Calu3 (cell line): ENCODE measurements around the gene WWOX. TPM values are rescaled to one million over a fixed set of nuclear protein-coding genes. Genes with fewer than 3 reads are reported as not detected.
A peak's percentile ranks its signal among the peaks of the same experiment; 100 is the strongest.

Experiments used
- BruUV-seq: library from RNA; stranded (reverse); fragments of 400-500 nt; replicated peaks from 2 replicates; lab custom pipeline; 2021; lab: Mats Ljungman, UMichigan
- CTCF ChIA-PET: fragments of 300-600 bp; sonication (Branson Sonifier 250); formaldehyde crosslinking; loops from one replicate; lab custom pipeline; 2022; ENCODE audit warnings: antibody characterized with exemption; lab: Charles Lee
- DNase-seq: peaks from one replicate; pipeline ENCODE4 v3.0.0; 2022
- H3K27ac Mint-ChIP-seq: one replicate; pipeline ENCODE4 v1.8.0; 2022; ENCODE audit warnings: mixed read lengths; ENCODE audit not compliant: unreplicated experiment
- H3K27me3 Mint-ChIP-seq: one replicate; pipeline ENCODE4 v1.8.0; 2022; ENCODE audit warnings: mixed read lengths; ENCODE audit not compliant: unreplicated experiment
- H3K36me3 Mint-ChIP-seq: one replicate; pipeline ENCODE4 v1.8.0; 2022; ENCODE audit warnings: mild to moderate bottlenecking, moderate library complexity, mixed read lengths; ENCODE audit not compliant: insufficient read depth, unreplicated experiment
- H3K4me1 Mint-ChIP-seq: one replicate; pipeline ENCODE4 v1.8.0; 2022; ENCODE audit warnings: mild to moderate bottlenecking, low read depth, mixed read lengths; ENCODE audit not compliant: unreplicated experiment
- H3K4me3 Mint-ChIP-seq: one replicate; pipeline ENCODE4 v1.8.0; 2022; ENCODE audit warnings: mild to moderate bottlenecking, low read depth, moderate library complexity, mixed read lengths; ENCODE audit not compliant: unreplicated experiment
- H3K9me3 Mint-ChIP-seq: one replicate; pipeline ENCODE4 v1.8.0; 2022; ENCODE audit warnings: low read depth, mixed read lengths; ENCODE audit not compliant: unreplicated experiment
- CTCF ChIP-seq: fragments of 200-600 bp; IDR thresholded peaks from one replicate; pipeline ENCODE4 v1.8.0; 2022; ENCODE audit warnings: antibody characterized with exemption; ENCODE audit not compliant: unreplicated experiment
- intact Hi-C: fragments of 100-400 bp; cut with micrococcal nuclease; formaldehyde crosslinking; loops from one replicate; pipeline ENCODE4 v1.10.0; 2022; ENCODE audit not compliant: unreplicated experiment
- total RNA-seq: library from RNA; stranded (reverse); gene quantifications from 2 replicates; pipeline ENCODE4 v1.2.3, GENCODE V29; 2022

The WWOX gene
- total RNA-seq, 1 experiment from 2014 or later, result 33.5 TPM

- H3K9me3 Mint-ChIP-seq, result peaks cover 7% of the 10 kb centered on the region
- BruUV-seq, result no TSS peak
- H3K27ac Mint-ChIP-seq, result no peak overlapping the region
- H3K4me3 Mint-ChIP-seq, result no peak overlapping the region
- CTCF ChIA-PET, result no interaction called here
- no peaks in the 10 kb centered on the region for H3K36me3 Mint-ChIP-seq
- no peak for DNase-seq
- no peaks in the 10 kb centered on the region for H3K27me3 Mint-ChIP-seq
- H3K4me1 Mint-ChIP-seq, result no peaks in the 10 kb centered on the region
- intact Hi-C loops, result no loop called here
- no peak for TF ChIP-seq CTCF
Observed at GRCh38 chr16:78976212-78976611, 876.8 kb downstream of the WWOX start.

- CTCF ChIA-PET, result no interaction called here
Observed at GRCh38 chr16:78980825-78981224, 881.4 kb downstream of the WWOX start.

GRCh38 chr16:78982096-78982744 lies 882.8 kb downstream of the WWOX start:
- CTCF ChIA-PET, result no interaction called here
- intact Hi-C loops, result loop anchor here (10.0 kb wide), 2 partner anchors 327 to 737 kb away; no protein-coding TSS in a partner anchor
- no peak for TF ChIP-seq CTCF
- Mint-ChIP-seq H3K4me3 (no peak overlapping the region), H3K9me3 (no peaks in the 10 kb centered on the region), H3K27ac (no peak overlapping the region), H3K36me3 (peaks cover 9% of the 10 kb centered on the region), H3K4me1 (peaks cover 24% of the 10 kb centered on the region), H3K27me3 (no peaks in the 10 kb centered on the region)
- no peak for DNase-seq
- BruUV-seq, result no TSS peak

More at GRCh38 chr16:78980825-78981224, 881.4 kb downstream of the WWOX start:
- Mint-ChIP-seq H3K4me1 (peaks cover 15% of the 10 kb centered on the region), H3K27me3 (no peaks in the 10 kb centered on the region), H3K27ac (no peak overlapping the region), H3K36me3 (peaks cover 8% of the 10 kb centered on the region), H3K9me3 (peaks cover 4% of the 10 kb centered on the region), H3K4me3 (no peak overlapping the region)
- TF ChIP-seq CTCF, result no peak
- no TSS peak for BruUV-seq
- DNase-seq, result no peak
- intact Hi-C loops, result loop anchor here (10.0 kb wide), 2 partner anchors 326 to 736 kb away; no protein-coding TSS in a partner anchor

- Mint-ChIP-seq H3K27ac (peak overlapping the region; percentile 82), H3K27me3 (no peaks in the 10 kb centered on the region)
Observed at GRCh38 chr16:78984324-78984723, 884.9 kb downstream of the WWOX start.

More at GRCh38 chr16:78984324-78984723, 884.9 kb downstream of the WWOX start:
- Mint-ChIP-seq H3K4me3 (peak overlapping the region; percentile 68), H3K36me3 (peaks cover 17% of the 10 kb centered on the region), H3K9me3 (peaks cover under 1% of the 10 kb centered on the region), H3K4me1 (peaks cover 44% of the 10 kb centered on the region)
- no TSS peak for BruUV-seq
- no peak for TF ChIP-seq CTCF
- intact Hi-C loops, result loop anchor here (10.0 kb wide), 2 partner anchors 330 to 740 kb away; no protein-coding TSS in a partner anchor
- CTCF ChIA-PET, result interaction anchor here (0.6 kb wide), 1 partner anchor 656 kb away, joined by 4 read pairs; no protein-coding TSS in a partner anchor
- DNase-seq, result peak; percentile 49
